ENCODE results near the gene FAIM2.
"Not testable (repeated sequence)": the region's sequence is repeated elsewhere in the genome, so short reads cannot be mapped to it uniquely, and the experiment has no call there.

Gene FAIM2

GRCh38 chr12:49893753-49894750, 9.6 kb downstream of the FAIM2 start:
- no peak for DNase-seq (ENCODE audit: low spot score)

GRCh38 chr12:49892732-49893317, 10.9 kb downstream of the FAIM2 start:
- DNase-seq (ENCODE audit: low spot score): no peak

GRCh38 chr12:49892084-49892731, 11.5 kb downstream of the FAIM2 start:
- DNase-seq (ENCODE audit: low spot score): no peak

- no peak for DNase-seq (ENCODE audit: low spot score)
Measured at GRCh38 chr12:49891476-49891875, 12.2 kb downstream of the FAIM2 start.

GRCh38 chr12:49891012-49891411, 12.7 kb downstream of the FAIM2 start:
- DNase-seq (ENCODE audit: low spot score): no peak

GRCh38 chr12:49890096-49890461, 13.6 kb downstream of the FAIM2 start:
- DNase-seq (ENCODE audit: low spot score): no peak

- DNase-seq (ENCODE audit: low spot score): no peak
Measured at GRCh38 chr12:49889361-49890095, 14.2 kb downstream of the FAIM2 start.

GRCh38 chr12:49888461-49889151, 15.1 kb downstream of the FAIM2 start:
- no peak for DNase-seq (ENCODE audit: low spot score)

GRCh38 chr12:49887536-49888401, 15.9 kb downstream of the FAIM2 start:
- no peak for DNase-seq (ENCODE audit: low spot score)

- no peak for DNase-seq (ENCODE audit: low spot score)
Measured at GRCh38 chr12:49887091-49887490, 16.6 kb downstream of the FAIM2 start.

GRCh38 chr12:49885663-49886461, 17.8 kb downstream of the FAIM2 start:
- DNase-seq (ENCODE audit: low spot score): no peak

GRCh38 chr12:49885118-49885517, 18.6 kb downstream of the FAIM2 start:
- no peak for DNase-seq (ENCODE audit: low spot score)

GRCh38 chr12:49882851-49883464, 20.7 kb downstream of the FAIM2 start:
- DNase-seq (ENCODE audit: low spot score): no peak

GRCh38 chr12:49882248-49882850, 21.4 kb downstream of the FAIM2 start:
- no peak for DNase-seq (ENCODE audit: low spot score)

- no peak for DNase-seq (ENCODE audit: low spot score)
Measured at GRCh38 chr12:49881415-49882247, 22.1 kb downstream of the FAIM2 start.

- no peak for DNase-seq (ENCODE audit: low spot score)
Measured at GRCh38 chr12:49880756-49881414, 22.8 kb downstream of the FAIM2 start.

- not testable (repeated sequence) for DNase-seq (ENCODE audit: low spot score)
Measured at GRCh38 chr12:49879065-49879464, 24.6 kb downstream of the FAIM2 start.
